GM12878 (cell line): ENCODE data around the gene TAGLN3. TPM values are rescaled to one million over a fixed set of nuclear protein-coding genes. Genes with fewer than 3 reads are reported as not detected.

ENCODE experiments used
- ASH2L ChIP-seq: fragments of 300-600, 200-600 bp; sonication (generic); IDR thresholded peaks from 2 replicates; pipeline ENCODE4 v1.6.1; 2017; ENCODE audit warnings: low read depth, mild to moderate bottlenecking, borderline replicate concordance
- BACH1 ChIP-seq: fragments of 450-650 bp; IDR thresholded peaks from 2 replicates; pipeline ENCODE4 v1.6.1; 2017; ENCODE audit warnings: mild to moderate bottlenecking, borderline replicate concordance
- CHD2 ChIP-seq: IDR thresholded peaks from 2 replicates; pipeline ENCODE4 v1.6.1; 2011; ENCODE audit warnings: low read depth, low read length, improper control_type of control experiment, borderline replicate concordance
- CREB1 ChIP-seq: IDR thresholded peaks from 2 replicates; pipeline ENCODE4 v1.6.1; 2012; ENCODE audit warnings: low read depth, mild to moderate bottlenecking, inconsistent platforms
- DPF2 ChIP-seq: fragments of 450-650 bp; IDR thresholded peaks from 2 replicates; pipeline ENCODE4 v1.6.1; 2017; ENCODE audit warnings: mild to moderate bottlenecking
- HDGF ChIP-seq: fragments of 450-650 bp; IDR thresholded peaks from 2 replicates; pipeline ENCODE4 v1.6.1; 2016; ENCODE audit warnings: antibody characterized with exemption
- IKZF2 ChIP-seq, 2 experiments: fragments of 450-650 bp; IDR thresholded peaks; 2 replicates each; pipeline ENCODE4 v1.6.1; 2017; ENCODE audit warnings: mild to moderate bottlenecking in 2 of 2, moderate library complexity in 2 of 2
- JUNB ChIP-seq: IDR thresholded peaks from 2 replicates; pipeline ENCODE4 v1.6.1; 2016; ENCODE audit warnings: antibody characterized with exemption, mild to moderate bottlenecking
- LARP7 ChIP-seq: fragments of 450-650 bp; IDR thresholded peaks from 2 replicates; pipeline ENCODE4 v1.6.1; 2017; ENCODE audit warnings: mild to moderate bottlenecking
- MLLT1 ChIP-seq: fragments of 450-650 bp; IDR thresholded peaks from 2 replicates; pipeline ENCODE4 v1.6.1; 2016; ENCODE audit warnings: mild to moderate bottlenecking
- MTA2 ChIP-seq: fragments of 450-650 bp; IDR thresholded peaks from 2 replicates; pipeline ENCODE4 v1.6.1; 2016; ENCODE audit warnings: low read depth, mild to moderate bottlenecking, moderate library complexity
- NKRF ChIP-seq: fragments of 450-650 bp; conservative IDR thresholded peaks from 2 replicates; pipeline ENCODE4 v1.6.1; 2017; ENCODE audit warnings: mild to moderate bottlenecking, moderate library complexity
- POLR2A ChIP-seq: IDR thresholded peaks from 2 replicates; pipeline ENCODE4 v1.6.1; 2011; ENCODE audit warnings: low read depth, mild to moderate bottlenecking, low read length
- POU2F2 ChIP-seq: IDR thresholded peaks from 3 replicates; pipeline ENCODE4 v1.6.1; 2011; ENCODE audit warnings: low read depth, mild to moderate bottlenecking, low read length, borderline replicate concordance
- RELA ChIP-seq: fragments of 450-650 bp; IDR thresholded peaks from 2 replicates; pipeline ENCODE4 v1.8.0; 2014; ENCODE audit warnings: borderline replicate concordance; ENCODE audit not compliant: partially characterized antibody
- RFX5 ChIP-seq: IDR thresholded peaks from 2 replicates; pipeline ENCODE4 v1.6.1; 2011; ENCODE audit warnings: low read depth, low read length, improper control_type of control experiment
- TCF12 ChIP-seq: IDR thresholded peaks from 2 replicates; pipeline ENCODE4 v1.6.1; 2011; ENCODE audit warnings: low read depth, mild to moderate bottlenecking, low read length
- USF1 ChIP-seq: IDR thresholded peaks from 2 replicates; pipeline ENCODE4 v1.6.1; 2011; ENCODE audit warnings: borderline replicate concordance, low read depth, mild to moderate bottlenecking, moderate library complexity, mixed read lengths, low read length; ENCODE audit not compliant: insufficient read depth; ENCODE audit errors: extremely low read length
- ZNF24 ChIP-seq: fragments of 450-650 bp; IDR thresholded peaks from 2 replicates; pipeline ENCODE4 v1.6.1; 2017; ENCODE audit warnings: antibody characterized with exemption, mild to moderate bottlenecking
- ZNF687 ChIP-seq: fragments of 450-650 bp; IDR thresholded peaks from 2 replicates; pipeline ENCODE4 v1.6.1; 2017; ENCODE audit warnings: mild to moderate bottlenecking, moderate library complexity
- polyA plus RNA-seq, 11 experiments: library from polyadenylated mRNA; depleted of rRNA in 4 of 11; unstranded in 6 of 11; stranded (reverse) in 5 of 11; fragments of >200 nt; fragmentation: Nextera tagmentation in 4 of 11; fragmentation: Illumina TruSeq in 1 of 11; extraction: Ambion mirVana in 4 of 11; extraction: Trizol in 1 of 11; gene quantifications; 1 replicate in 1 of 11; 2 replicates in 10 of 11; pipeline versions ENCODE4 v1.2.1 to v1.2.3, GENCODE V29; 2011 to 2016; ENCODE audit warnings: inconsistent platforms in 2 of 11, missing spikeins in 2 of 11, low read depth in 1 of 11
- total RNA-seq, 4 experiments: library from RNA; depleted of rRNA in 3 of 4; stranded (reverse); fragments of >200 nt in 3 of 4; fragmentation: Illumina TruSeq in 1 of 4; extraction: Trizol in 1 of 4; gene quantifications; 2 replicates each; pipeline versions ENCODE4 v1.2.1 to v1.2.3, GENCODE V29; 2013 to 2021
- TF ChIP-seq, protein P1 (sequence below): IDR thresholded peaks from 2 replicates; pipeline ENCODE4 v1.6.1; 2011; ENCODE audit warnings: mild to moderate bottlenecking, low read depth, low read length, moderate library complexity; ENCODE audit not compliant: insufficient replicate concordance

Gene TAGLN3
- total and polyA plus RNA-seq, 10 of the 15 experiments (the other 5 are each of a cell fraction or from before 2014, with no cell fraction given), result 0.06 to 0.53 (median 0.12) TPM; not detected in 3

- TF ChIP-seq, protein P1, sequence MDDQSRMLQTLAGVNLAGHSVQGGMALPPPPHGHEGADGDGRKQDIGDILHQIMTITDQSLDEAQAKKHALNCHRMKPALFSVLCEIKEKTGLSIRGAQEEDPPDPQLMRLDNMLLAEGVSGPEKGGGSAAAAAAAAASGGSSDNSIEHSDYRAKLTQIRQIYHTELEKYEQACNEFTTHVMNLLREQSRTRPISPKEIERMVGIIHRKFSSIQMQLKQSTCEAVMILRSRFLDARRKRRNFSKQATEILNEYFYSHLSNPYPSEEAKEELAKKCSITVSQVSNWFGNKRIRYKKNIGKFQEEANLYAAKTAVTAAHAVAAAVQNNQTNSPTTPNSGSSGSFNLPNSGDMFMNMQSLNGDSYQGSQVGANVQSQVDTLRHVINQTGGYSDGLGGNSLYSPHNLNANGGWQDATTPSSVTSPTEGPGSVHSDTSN, result peak; percentile 77
- TF ChIP-seq MLLT1 (peak; percentile 99), DPF2 (0 out of 2 replicates have a peak, but pooled peaks have one; percentile 65), ZNF687 (peak; percentile 75), IKZF2 (IDR thresholded peaks at IDR 0.05) (0 out of 4 replicates have a peak, but pooled peaks of 1 of the 2 experiments have one; percentile 12), RFX5 (no peak), ASH2L (peak; percentile 82; the same call in 1 of the 2 replicates), TCF12 (0 out of 2 replicates have a peak, but pooled peaks have one; percentile 46), CREB1 (peak; percentile 48), USF1 (no peak), MTA2 (no peak), LARP7 (peak; percentile 85), ZNF24 (no peak), BACH1 (peak; percentile 52; the same call in 1 of the 2 replicates), CHD2 (no peak), NKRF (no peak; the same call in none of the 2 replicates), POLR2A (peak; percentile 99), JUNB (no peak), POU2F2 (peak; percentile 23; the same call in 1 of the 3 replicates), RELA (no peak), HDGF (peak; percentile 64; the same call in 1 of the 2 replicates)
Observed at GRCh38 chr3:111978583-111979433, 19.9 kb upstream of the TAGLN3 start, which contains the start of gene ABHD10 (continued).
